B cell (primary cell): Measurements from ENCODE around the gene LTBP2. TPM values are rescaled to one million over a fixed set of nuclear protein-coding genes. Genes with fewer than 3 reads are reported as not detected.

Experiments
- ATAC-seq: fragments of 200-7000 bp; cut with Tn5 transposase; one replicate; pipeline ENCODE4 v1.10.0; 2021; ENCODE audit warnings: low read depth, mild to moderate bottlenecking, moderate number of reproducible peaks, moderate library complexity
- CTCF ChIA-PET: fragments of 350-600 bp; sonication (Branson Sonifier 250); formaldehyde crosslinking; loops from one replicate; lab custom pipeline; 2021; ENCODE audit warnings: antibody characterized with exemption, inconsistent platforms; lab: Charles Lee
- POLR2A ChIA-PET: fragments of 350-600 bp; sonication (Branson Sonifier 250); formaldehyde crosslinking; loops from one replicate; lab custom pipeline; 2021; ENCODE audit warnings: antibody characterized with exemption; lab: Charles Lee
- DNase-seq: peaks from one replicate; pipeline ENCODE4 v3.0.0; 2013
- H2AFZ ChIP-seq: 2 replicates; pipeline ENCODE4 v1.6.1; 2012; ENCODE audit warnings: mild to moderate bottlenecking, low read depth, low read length; ENCODE audit not compliant: insufficient read depth, poor library complexity, severe bottlenecking
- H3K27ac ChIP-seq, 2 donors: 1 replicate in 1 of 2; 2 replicates in 1 of 2; pipeline ENCODE4 v1.5.1; 2012 to 2013; ENCODE audit warnings: low read length in 2 of 2, mild to moderate bottlenecking in 2 of 2, moderate library complexity in 1 of 2
- H3K27me3 ChIP-seq, 4 experiments: fragments of 200-600 bp in 1 of 4; sonication (generic) in 1 of 4; replicated peaks in 1 of 4; 1 replicate in 2 of 4; 2 replicates in 2 of 4; pipeline versions ENCODE4 v1.6.1 to v1.7.0; 2013 to 2016; ENCODE audit warnings: low read length in 3 of 4, mild to moderate bottlenecking in 2 of 4, mixed read lengths in 1 of 4, moderate library complexity in 1 of 4; ENCODE audit not compliant: insufficient read depth in 4 of 4, control insufficient read depth in 3 of 4; ENCODE audit errors: control extremely low read depth in 1 of 4
- H3K36me3 ChIP-seq, 2 experiments: replicated peaks in 1 of 2; 1 replicate in 1 of 2; 2 replicates in 1 of 2; pipeline versions ENCODE4 v1.6.1 to v1.7.1; 2013; ENCODE audit warnings: low read length in 1 of 2; ENCODE audit not compliant: insufficient read depth in 2 of 2, control insufficient read depth in 1 of 2; ENCODE audit errors: control extremely low read depth in 1 of 2, extremely low read depth in 1 of 2
- H3K4me1 ChIP-seq, 2 donors: fragments of 200-600 bp in 1 of 2; sonication (generic) in 1 of 2; 1 replicate in 1 of 2; 2 replicates in 1 of 2; pipeline versions ENCODE4 v1.5.1 to v1.6.1; 2013 to 2017; ENCODE audit warnings: low read length in 2 of 2; ENCODE audit not compliant: control insufficient read depth in 2 of 2, insufficient read depth in 2 of 2
- H3K4me2 ChIP-seq: replicated peaks from 2 replicates; pipeline ENCODE3; 2012; ENCODE audit warnings: mild to moderate bottlenecking, low read depth, low read length; ENCODE audit not compliant: poor library complexity, severe bottlenecking
- H3K4me3 ChIP-seq, 5 experiments: fragments of 200-600 bp in 1 of 5; sonication (generic) in 1 of 5; 1 replicate in 3 of 5; 2 replicates in 2 of 5; pipeline versions ENCODE4 v1.5.1 to v1.7.0; 2011 to 2016; ENCODE audit warnings: low read length in 4 of 5, mild to moderate bottlenecking in 4 of 5, low read depth in 2 of 5, control low read depth in 1 of 5, moderate library complexity in 1 of 5; ENCODE audit not compliant: insufficient read depth in 1 of 5; ENCODE audit errors: control extremely low read depth in 1 of 5, extremely low read depth in 1 of 5
- H3K79me2 ChIP-seq: fragments of 200-600 bp; sonication (generic); one replicate; pipeline ENCODE4 v1.6.0; 2016; ENCODE audit warnings: low read length; ENCODE audit not compliant: control insufficient read depth, insufficient read depth
- H3K9ac ChIP-seq: fragments of 200-600 bp; sonication (generic); 2 replicates; pipeline ENCODE4 v1.6.1; 2017; ENCODE audit warnings: mild to moderate bottlenecking, low read length, moderate library complexity
- H3K9me3 ChIP-seq, 3 donors: one replicate each; pipeline versions ENCODE4 v1.6.1 to v1.7.1; 2013; ENCODE audit warnings: low read length in 2 of 3; ENCODE audit not compliant: control insufficient read depth in 2 of 3, insufficient read depth in 1 of 3; ENCODE audit errors: control extremely low read depth in 1 of 3
- H4K20me1 ChIP-seq: 2 replicates; pipeline ENCODE4 v1.6.0; 2012; ENCODE audit warnings: mild to moderate bottlenecking, low read length; ENCODE audit not compliant: insufficient read depth, control insufficient read depth, poor library complexity, severe bottlenecking
- H3K27ac Mint-ChIP-seq: one replicate; pipeline ENCODE4 v1.8.0; 2021; ENCODE audit warnings: mixed read lengths
- H3K27me3 Mint-ChIP-seq: one replicate; pipeline ENCODE4 v1.8.0; 2021; ENCODE audit warnings: mixed read lengths
- H3K4me1 Mint-ChIP-seq: one replicate; pipeline ENCODE4 v1.8.0; 2021; ENCODE audit warnings: mixed read lengths
- H3K4me3 Mint-ChIP-seq: one replicate; pipeline ENCODE4 v1.8.0; 2021; ENCODE audit warnings: mixed read lengths
- H3K9me3 Mint-ChIP-seq: one replicate; pipeline ENCODE4 v1.8.0; 2022; ENCODE audit warnings: mixed read lengths; ENCODE audit not compliant: insufficient read depth
- EZH2 ChIP-seq: IDR thresholded peaks from 2 replicates; pipeline ENCODE4 v1.6.1; 2012; ENCODE audit warnings: borderline replicate concordance, low read depth, mild to moderate bottlenecking, moderate library complexity, low read length; ENCODE audit not compliant: insufficient read depth, poor library complexity, severe bottlenecking
- WGBS: methylation state at CpG from one replicate; pipeline ENCODE4 v1.1.5; 2013; ENCODE audit warnings: missing lambda C conversion rate; ENCODE audit not compliant: insufficient coverage; 5-methylcytosine and 5-hydroxymethylcytosine counted together
- intact Hi-C: fragments of 100-400 bp; cut with micrococcal nuclease; formaldehyde crosslinking; loops from one replicate; pipeline ENCODE4 v1.10.0; 2022
- polyA plus RNA-seq: library from polyadenylated mRNA; depleted of rRNA; stranded (reverse); fragments of >200 nt; gene quantifications from 2 replicates; pipeline ENCODE4 v1.2.3, GENCODE V29; 2012
- total RNA-seq, 2 donors: library from RNA; stranded (reverse); fragments of 120-200 nt in 1 of 2; gene quantifications; 1 replicate in 1 of 2; 2 replicates in 1 of 2; pipeline versions ENCODE4 v1.2.3 to v1.2.4, GENCODE V29; 2013 to 2022
- TF ChIP-seq, protein P1 (sequence below): fragments of 200-600 bp; IDR thresholded peaks from one replicate; pipeline ENCODE4 v1.8.0; 2022; ENCODE audit warnings: antibody characterized with exemption, mild to moderate bottlenecking

LTBP2 gene
- total and polyA plus RNA-seq, 2 donors (not counting 1 experiment from before 2014, with no cell fraction given): 0.12 to 0.22 TPM

DNA sequence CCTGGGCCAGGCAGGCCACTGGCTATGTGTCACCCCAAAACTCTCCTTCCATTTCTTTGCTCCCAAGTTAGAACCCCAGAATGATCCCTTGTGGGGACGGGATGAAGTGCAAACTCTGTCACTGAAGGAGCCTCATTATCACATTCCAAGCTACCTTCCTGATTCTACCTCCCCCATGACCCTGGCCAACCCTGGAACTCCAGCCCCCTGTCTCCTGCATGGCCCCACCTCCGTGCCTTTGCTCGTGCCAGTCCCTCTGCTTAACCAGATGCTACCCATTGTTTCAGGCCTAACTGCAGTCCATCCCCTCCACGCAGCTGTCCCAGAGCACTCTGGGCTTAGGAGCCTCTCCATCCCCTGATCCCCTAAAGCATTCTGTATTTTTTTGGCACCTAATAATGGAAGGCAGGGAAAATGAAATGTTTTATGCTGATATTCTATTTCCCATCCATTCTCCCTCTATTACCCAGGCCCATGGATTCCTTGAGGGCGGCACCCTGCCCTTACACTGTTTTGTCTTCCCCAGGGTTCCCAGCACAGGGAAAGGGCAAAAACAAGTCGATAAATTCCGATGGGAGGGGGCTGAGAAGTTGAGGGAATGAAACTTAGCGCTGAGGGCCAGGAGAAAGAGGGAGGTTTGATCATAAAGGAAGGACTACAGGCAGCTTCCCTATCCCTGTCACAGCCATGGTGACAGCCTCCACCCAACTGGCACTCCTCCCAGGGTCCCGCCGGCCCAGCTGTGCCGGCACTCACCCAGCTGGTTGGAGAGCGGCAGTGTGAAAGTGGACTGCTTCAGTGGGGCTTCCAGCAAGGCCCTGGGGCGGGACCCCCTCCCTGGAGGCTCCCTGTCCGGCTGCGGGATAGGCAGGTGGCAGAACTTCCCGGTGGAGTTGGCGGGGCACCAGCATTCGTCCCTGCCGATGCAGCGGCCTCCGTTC, 60.3 kb downstream of the LTBP2 start:
- no peaks in the 10 kb centered on the region for H3K27me3 ChIP-seq
- no peak overlapping the region for H3K4me3 Mint-ChIP-seq
- H3K79me2 ChIP-seq: no peaks in the 10 kb centered on the region
- no peaks in the 10 kb centered on the region for H3K9me3 Mint-ChIP-seq
- no peak overlapping the region for H3K9ac ChIP-seq
- TF ChIP-seq, protein P1, sequence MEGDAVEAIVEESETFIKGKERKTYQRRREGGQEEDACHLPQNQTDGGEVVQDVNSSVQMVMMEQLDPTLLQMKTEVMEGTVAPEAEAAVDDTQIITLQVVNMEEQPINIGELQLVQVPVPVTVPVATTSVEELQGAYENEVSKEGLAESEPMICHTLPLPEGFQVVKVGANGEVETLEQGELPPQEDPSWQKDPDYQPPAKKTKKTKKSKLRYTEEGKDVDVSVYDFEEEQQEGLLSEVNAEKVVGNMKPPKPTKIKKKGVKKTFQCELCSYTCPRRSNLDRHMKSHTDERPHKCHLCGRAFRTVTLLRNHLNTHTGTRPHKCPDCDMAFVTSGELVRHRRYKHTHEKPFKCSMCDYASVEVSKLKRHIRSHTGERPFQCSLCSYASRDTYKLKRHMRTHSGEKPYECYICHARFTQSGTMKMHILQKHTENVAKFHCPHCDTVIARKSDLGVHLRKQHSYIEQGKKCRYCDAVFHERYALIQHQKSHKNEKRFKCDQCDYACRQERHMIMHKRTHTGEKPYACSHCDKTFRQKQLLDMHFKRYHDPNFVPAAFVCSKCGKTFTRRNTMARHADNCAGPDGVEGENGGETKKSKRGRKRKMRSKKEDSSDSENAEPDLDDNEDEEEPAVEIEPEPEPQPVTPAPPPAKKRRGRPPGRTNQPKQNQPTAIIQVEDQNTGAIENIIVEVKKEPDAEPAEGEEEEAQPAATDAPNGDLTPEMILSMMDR: no peak
- TF ChIP-seq EZH2: no peak
- 95% methylated on average over 16 of the region's 21 CpGs for WGBS
- DNase-seq (no peak), ATAC-seq (no peak)
- H2AFZ ChIP-seq: no peak overlapping the region
- H3K9me3 ChIP-seq: no peaks in the 10 kb centered on the region
- no peak overlapping the region for H3K27ac ChIP-seq
- H3K36me3 ChIP-seq: no peaks in the 10 kb centered on the region
- ChIA-PET CTCF (no interaction called here), POLR2A (no interaction called here)
- no peaks in the 10 kb centered on the region for H4K20me1 ChIP-seq
- no peak overlapping the region for H3K4me3 ChIP-seq
- H3K27me3 Mint-ChIP-seq: peaks cover 9% of the 10 kb centered on the region
- no peaks in the 10 kb centered on the region for H3K4me1 Mint-ChIP-seq
- intact Hi-C loops: no loop called here
- H3K27ac Mint-ChIP-seq: no peak overlapping the region
- no peaks in the 10 kb centered on the region for H3K4me1 ChIP-seq
- H3K4me2 ChIP-seq: no peak overlapping the region

DNA sequence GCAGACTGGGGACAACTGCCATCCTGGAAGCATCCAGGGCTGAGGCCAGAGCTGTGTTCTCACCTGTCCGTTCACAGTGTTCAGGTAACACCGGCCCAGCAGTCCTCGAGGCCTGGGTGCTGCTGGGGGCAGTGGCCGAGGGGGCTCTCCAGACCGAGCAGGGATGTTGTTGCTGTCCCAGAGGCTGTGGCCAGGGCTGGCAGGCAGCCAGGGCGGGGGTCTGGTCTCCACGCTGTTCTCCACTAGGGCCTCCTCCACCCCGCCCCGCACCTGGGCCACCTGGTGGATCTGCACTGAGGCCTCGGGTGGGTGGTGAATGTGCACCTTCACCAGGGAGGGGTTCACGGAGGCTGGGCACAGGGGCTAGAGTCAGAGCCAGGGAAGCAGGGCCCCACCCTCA, 61.0 kb downstream of the LTBP2 start:
- H3K9me3 ChIP-seq: no peaks in the 10 kb centered on the region

More for the DNA sequence above, 61.0 kb downstream of the LTBP2 start:
- intact Hi-C loops: no loop called here
- no peaks in the 10 kb centered on the region for H3K9me3 Mint-ChIP-seq
- H3K4me2 ChIP-seq: no peak overlapping the region
- no peak overlapping the region for H3K4me3 ChIP-seq
- H3K36me3 ChIP-seq: no peaks in the 10 kb centered on the region
- TF ChIP-seq, protein P1: no peak
- no peak for TF ChIP-seq EZH2
- no peak overlapping the region for H2AFZ ChIP-seq
- no peaks in the 10 kb centered on the region for H3K4me1 ChIP-seq
- WGBS: 91% methylated on average over 10 of the region's 11 CpGs
- ChIA-PET POLR2A (no interaction called here), CTCF (no interaction called here)
- H3K79me2 ChIP-seq: no peaks in the 10 kb centered on the region
- no peaks in the 10 kb centered on the region for H3K4me1 Mint-ChIP-seq
- peaks cover 9% of the 10 kb centered on the region for H3K27me3 Mint-ChIP-seq
- H4K20me1 ChIP-seq: no peaks in the 10 kb centered on the region
- H3K9ac ChIP-seq: no peak overlapping the region
- no peak overlapping the region for H3K4me3 Mint-ChIP-seq
- ATAC-seq: no peak
- H3K27ac Mint-ChIP-seq: no peak overlapping the region
- H3K27ac ChIP-seq: no peak overlapping the region
- DNase-seq: no peak
- H3K27me3 ChIP-seq: no peaks in the 10 kb centered on the region
